Measurements from ENCODE around the gene TBCA.
A peak's percentile ranks its signal among the peaks of the same experiment; 100 is the strongest.
"Not testable (repeated sequence)": the region's sequence is repeated elsewhere in the genome, so short reads cannot be mapped to it uniquely, and the experiment has no call there.

Gene TBCA

DNA sequence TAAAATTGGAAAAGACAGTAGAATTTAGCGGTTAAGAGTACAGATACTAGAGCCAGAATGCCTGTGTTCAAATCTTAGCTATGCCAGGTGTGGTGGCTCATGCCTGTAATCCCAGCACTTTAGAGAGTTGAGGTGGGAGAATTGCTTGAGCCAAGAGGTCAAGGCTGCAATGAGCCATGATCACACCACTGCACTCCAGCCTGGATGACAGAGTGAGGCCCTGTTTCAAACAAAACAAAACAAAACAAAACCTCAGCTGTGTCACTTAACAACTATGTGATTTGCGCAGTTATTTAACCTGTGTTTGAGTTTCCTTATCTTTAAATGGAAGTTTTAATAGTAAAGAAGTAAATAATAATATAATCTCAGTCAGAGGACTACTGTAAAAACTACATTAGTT is 68.3 kb downstream of the TBCA start:
- no peak for DNase-seq

DNA sequence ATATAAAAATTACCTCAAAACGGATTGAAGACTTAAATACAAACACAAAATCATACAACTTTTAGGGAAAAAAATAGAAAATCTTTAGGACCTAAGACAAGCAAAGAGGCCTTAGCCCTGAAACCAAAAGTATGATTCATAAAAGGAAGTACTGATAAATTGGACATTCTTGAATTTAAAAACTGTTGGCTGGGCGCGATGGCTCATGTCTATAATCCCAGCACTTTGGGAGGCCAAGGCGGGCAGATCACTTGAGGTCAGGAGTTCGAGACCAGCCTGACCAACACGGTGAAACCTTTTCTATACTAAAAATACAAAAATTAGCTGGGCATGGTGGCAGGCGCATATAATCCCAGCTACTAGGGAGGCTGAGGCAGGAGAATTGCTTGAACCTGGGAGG is 76.6 kb downstream of the TBCA start:
- not testable (repeated sequence) for DNase-seq

DNA sequence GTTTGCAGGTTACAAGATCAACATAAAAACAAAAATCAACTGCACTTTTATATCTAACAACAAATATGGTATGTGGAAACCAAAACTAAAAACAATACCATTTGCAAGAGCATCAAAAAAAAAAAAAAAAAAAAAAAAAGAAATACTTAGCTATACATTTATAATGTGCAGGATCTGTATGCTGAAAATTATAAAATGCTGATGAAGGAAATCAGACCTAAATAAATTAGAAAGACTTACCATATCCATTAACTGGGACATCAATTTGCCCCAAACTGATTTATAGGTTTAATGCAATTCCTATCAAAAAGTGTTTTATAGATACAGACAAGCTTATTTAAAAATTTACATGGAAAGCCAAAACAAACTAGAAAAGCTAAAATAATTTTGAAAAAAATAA is 77.2 kb downstream of the TBCA start:
- DNase-seq, result no peak

DNA sequence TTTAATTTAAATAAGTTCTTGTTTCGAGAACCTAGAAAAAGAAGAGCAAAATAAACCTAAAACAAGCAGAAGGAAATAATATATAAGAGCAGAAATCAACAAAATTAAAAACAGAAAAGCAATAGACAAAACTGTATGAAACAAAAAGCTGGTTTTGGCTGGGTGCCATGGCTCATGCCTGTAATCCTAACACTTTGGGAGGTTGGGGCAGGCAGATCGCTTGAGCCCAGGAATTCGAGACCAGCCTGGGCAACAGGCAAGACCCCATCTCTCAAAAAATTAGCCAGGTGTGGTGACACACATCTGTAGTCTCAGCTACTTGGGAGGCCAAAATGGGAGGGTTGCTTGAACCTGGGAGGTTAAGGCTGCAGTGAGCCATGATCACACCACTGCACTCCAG is 78.4 kb downstream of the TBCA start:
- DNase-seq, result no peak

DNA sequence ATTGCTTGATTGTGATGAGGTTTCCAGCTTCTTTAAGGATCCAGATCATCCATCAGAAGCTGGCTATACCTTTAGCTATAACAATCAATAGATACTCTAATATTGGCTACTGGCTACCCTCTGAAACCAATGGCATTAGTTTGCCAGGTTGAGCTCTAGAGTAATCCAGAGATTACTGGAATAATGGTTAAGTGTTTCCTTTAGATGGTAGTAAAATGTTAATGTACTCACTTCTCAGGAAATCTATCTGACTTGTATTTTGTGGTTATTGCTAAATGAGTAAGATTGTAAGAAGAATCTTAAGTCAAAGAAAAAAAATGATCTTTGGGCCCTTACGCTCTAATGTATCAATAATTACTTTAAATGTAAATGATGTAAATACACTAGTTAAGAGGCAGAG is 80.0 kb downstream of the TBCA start:
- DNase-seq, result no peak

DNA sequence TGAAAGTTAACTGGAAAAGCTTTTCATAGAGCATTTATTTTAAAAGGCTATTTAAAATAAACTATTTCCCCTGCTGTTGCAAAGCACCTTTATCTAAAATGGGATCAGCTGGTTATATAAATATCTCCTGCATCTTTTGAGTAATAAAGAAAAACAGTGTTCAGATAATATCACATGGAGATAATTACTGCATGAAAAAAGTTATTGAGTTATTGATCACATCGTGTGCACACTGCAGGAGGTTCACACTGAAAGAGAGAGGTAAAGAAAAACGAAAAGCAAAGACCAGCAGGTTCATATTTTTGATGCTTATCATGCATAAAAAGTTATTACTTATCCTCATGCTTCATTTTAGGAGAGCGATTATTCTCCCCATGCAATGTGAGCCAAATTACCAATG is 82.2 kb downstream of the TBCA start:
- peak; percentile 16 for DNase-seq

DNA sequence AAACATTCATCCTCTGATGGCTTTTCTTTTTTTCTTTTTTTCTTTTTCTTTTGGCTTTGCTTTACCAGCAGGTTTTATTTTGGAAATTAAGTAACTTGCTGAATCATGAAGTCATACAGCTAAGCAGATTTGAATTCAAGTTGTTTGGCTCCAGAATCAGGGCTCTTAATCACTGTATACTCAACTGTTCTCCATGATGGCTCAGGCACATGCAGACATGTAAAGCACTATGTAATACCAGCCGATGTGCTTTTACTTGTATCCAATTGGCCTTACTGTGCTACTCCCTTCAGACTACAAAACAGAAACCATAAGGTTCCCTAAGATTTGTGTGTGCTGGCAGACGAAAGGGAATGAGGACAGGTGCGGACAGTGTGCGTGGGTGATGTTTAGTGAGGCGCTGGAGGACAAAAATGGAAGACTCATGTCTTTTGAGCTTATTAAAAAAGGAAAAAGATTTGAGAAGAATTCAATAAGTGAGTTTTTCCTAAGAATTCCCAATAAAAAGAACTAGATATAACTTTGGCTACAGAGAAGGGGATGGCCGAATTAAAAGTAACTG is 92.9 kb downstream of the TBCA start:
- no peak for DNase-seq

DNA sequence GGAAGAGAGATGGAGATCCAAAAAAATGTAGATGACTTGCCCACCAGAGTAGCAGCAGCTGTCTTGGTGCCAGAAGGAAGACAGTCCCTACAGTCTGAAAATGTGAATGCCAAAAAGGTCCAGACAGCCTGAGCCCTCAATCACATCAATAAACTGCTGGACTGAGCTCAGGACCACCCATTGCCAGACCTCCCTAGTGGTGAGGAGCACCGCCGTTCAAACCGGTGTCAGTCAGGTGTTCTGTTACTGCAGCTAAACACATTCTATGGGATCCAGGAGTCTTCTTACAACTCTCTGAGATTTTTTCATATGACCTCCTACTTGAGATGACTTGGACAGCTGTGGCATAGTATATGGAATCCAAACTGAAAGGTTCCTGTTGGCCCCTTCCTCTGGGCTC is 105.6 kb downstream of the TBCA start:
- DNase-seq, result no peak

DNA sequence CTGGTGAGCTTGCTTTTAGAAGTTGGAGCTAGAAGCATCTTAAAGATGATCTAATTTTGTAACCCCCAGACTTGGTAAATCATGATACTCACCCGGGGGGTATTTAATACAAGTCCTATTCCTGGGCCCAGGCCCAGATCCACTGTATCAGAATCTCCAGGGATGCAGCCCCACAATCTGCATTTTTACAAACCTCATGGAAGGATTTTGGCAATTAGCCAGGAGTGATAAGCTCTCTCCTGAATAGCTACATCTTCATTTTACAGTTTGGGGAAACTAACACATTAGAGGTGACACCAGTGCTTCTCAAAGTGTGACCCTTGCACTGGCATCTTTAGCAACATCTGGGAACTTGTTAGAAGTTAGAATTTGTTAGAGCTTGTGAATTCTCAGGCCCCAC is 106.5 kb downstream of the TBCA start:
- DNase-seq, result peak; percentile 25

DNA sequence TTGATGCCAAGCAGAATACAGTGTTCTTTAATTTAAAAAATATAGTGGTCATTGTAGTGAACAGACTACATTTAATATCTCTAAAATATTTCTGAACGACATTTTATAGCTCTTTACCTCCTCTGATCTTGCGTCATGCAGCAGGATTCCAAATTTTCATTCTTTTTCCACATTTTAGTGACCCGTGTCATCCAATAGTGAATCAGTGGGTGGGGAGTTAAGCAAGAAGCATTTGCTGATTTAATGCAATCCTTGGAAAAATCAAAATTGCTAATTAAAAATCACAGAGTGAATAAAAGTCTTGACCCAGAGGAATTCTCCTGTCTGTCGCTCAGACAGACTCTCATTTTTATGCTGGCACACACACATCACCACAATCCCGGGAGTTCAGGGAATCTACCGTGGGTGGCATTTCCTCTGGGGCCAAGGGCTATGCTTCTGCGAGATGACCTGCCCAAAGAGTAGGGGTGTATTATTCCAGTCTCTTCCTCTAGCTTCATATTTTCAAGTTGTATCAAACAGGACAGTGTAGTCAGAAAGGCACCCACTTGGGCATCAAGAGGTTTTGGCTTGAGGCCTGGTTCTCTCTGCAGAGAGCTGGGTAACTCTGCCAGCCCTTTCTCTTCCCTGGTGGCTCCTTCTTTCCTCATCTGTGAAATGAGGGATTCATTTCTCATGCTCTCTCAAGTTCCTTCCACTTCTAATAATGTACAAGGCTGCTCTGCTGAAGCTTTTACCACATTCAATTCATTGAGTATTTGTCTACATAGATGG is 112.9 kb downstream of the TBCA start:
- DNase-seq, result no peak

DNA sequence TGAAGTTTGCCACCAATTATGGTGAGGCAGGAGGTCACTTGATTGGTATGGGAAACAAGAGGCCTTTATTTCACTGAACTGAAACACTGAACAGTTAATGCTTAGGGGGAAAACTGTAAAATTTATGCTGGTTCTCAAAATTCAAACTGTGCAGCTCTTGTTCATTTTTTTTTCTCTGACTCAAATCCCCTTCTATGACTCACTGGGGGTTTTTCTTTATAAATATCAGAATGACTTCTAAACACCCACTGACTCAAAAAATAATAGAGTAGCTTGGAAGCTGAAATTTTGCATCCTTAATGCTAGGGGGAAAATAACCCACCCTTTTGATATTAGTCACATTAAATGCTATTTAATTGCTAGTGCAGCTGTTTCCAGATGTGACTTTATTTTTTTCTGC is 113.5 kb downstream of the TBCA start:
- DNase-seq, result no peak

DNA sequence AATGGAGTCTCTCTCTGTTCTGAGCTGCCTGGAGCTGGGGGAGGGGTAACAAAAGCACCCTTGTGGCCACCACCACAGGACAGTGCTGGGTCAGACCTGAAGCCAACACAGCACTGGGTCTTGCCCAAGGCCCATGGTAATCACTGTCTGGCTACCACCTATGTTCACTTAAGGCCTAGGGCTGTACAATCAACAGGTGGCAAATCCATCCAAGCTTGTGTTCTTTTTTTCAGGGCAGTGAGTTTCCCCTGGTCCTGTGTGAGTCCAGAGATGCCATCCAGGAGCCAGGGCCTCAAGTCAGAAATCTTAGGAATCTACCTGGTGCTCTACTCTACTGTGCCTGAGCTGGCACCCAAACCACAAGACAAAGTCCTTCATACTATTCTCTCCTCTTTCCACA is 117.5 kb downstream of the TBCA start:
- no peak for DNase-seq

DNA sequence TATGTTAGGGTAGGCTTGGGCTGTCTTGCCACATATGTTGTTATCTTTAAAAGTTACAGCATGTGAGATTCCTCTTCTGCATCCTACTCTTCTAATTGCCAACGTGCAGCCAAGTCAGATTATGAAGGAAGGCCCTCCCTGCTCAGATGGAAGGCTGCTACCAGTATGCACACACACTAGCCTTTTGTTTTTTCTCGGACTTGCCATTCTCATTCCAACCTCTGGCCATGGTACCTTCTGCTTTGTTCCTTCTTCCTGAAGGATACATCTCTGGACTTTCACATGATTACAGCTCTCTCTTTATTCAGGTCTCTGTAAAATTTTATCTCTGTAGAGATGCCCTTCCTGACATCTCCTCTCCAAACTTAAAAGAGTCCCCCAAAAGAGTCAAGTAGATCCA is 124.8 kb downstream of the TBCA start:
- DNase-seq, result no peak

DNA sequence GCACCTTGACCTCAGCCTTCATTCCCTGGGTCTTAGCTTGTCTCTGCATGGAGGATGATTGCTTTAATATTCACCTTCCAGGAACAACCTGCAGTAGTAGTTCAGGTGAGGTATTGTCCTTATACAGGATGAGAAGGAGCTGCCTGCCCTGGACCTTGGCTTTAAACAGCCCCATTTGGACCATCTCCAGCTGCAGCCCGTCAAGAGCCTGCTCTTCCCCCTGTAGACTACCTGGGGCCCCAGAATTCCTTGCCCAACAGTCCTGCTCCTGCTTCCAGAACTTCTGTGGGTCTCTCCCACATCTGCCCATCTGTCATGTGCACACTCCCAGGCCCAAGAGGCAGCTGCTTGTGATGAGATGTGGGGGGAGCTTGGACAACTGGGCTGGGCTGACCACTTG is 125.5 kb downstream of the TBCA start:
- no peak for DNase-seq

DNA sequence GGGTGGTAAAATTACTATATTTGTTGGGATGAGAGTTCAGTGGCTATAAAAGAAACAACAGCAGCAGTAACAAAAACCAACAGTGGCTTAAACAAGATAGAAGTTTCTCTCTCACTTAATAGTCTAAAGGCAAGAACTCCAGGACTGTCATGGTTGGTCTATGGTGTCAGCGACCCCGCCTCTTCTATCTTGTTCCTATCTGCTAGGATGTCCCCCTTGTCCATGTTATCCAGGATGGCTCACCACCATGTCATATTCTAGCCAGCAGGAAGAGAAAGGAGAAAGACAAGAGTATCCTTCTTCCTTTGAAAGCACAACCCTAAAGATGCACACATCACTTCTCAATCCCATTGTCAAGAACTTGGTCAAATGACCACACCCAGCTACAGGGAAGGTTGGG is 126.4 kb downstream of the TBCA start:
- DNase-seq, result no peak

DNA sequence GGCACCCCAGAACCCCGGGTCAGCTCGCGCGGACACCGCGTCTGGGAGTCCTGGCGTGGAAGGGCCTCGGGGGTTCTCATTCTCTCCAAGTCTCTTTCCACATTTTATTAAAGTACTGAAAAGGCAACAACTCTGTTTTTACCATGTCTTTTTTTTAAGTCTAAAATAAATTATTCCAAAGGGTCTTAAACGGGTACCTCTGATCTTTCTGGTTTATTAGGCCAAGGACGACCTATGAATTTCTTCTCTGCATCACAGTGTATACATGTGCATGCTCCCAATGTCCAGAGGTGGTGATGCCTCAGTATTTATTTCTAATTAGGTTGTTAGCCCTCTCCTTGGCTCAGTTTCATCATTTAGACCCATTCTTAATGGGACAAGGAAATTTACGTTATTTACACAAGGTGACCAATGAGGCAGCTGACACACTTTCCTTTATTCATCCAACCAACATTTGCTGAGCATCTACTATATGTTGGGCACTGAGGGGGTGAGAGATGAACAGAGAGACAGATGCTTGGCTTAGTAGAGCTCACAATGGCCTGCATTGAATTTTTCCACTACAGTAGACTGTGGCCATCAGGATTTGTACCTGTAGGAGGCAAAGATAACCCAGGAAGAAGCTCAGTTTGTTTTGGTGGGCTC is 130.0 kb downstream of the TBCA start:
- DNase-seq, result no peak

DNA sequence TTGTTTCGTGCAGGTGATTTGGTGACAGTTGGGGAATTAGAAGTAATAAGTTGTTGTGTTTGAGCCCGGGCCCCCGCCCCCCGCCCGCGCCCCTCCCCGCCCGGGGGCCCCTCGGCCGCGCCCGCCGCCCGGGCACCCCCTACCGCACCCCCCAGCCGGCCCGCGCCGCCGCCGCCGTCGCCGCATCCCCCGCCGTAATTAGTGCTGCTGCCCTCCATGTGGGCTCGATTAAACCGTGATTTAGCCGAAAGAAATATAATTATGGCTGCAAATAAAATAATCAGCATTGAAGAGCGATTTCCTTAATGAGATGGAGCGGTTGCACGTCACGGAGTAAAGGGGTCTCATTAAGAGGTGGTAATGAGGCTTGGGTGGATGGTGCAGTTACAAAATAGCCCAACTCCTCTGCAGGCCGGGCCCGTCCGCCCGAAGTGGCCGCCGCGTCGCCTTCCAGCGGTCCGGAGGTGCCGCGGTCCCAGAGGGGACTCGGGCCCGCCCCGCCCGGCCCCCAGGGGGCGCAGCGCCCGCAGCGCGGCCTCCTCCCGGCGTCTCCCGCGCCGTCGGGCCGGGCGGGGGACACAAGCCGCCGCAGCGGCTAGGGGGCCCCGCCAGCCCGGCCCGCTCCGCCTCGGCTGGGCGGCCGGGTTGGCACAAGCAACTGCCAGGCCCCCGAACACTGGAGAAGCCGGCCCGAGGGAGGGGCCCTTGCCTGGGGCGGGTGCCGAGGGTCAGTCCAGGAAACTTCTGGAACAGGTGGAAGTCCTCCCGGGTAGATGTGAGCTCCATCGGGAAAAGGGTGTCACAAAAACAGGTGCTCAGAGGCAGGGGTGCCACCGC is 130.8 kb downstream of the TBCA start:
- no peak for DNase-seq

DNA sequence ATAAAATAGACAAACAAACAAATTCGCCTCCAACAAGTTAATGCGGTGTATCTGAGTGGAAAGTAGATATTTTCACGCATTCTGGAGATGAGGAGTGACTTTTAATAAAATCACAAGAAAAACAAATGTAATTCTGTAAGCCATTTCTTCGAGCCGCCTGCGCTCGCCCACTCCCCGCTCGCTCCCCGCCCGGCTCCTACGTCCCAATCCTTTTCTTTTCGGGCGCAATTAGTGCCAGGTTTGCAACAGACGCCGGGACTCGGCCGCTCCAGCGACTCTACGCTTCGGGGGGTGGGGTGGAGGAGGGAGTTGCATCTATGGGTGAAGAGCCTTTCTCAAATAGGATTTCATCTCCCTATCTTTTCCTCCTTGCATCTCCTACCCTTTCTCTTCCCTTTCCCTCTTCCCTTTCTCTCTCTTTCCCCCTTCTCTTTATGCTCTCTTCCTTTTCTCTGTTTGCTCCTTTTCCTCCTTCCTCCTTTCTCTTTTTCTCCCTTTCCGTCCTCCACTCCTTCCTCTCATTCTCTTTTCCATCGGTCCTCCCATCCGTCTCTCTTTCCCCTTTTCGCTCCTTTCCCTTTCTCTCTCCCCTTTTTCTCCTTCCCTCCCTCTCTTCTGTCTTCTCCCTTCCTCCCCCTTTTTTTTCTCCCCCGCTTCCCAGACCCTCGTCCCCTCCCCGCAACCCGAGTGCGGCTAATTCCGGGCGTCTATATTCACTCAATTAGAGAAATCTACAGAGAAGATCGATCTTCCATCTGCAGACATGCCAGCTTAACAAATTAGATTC is 131.6 kb downstream of the TBCA start:
- DNase-seq, result peak; percentile 12

DNA sequence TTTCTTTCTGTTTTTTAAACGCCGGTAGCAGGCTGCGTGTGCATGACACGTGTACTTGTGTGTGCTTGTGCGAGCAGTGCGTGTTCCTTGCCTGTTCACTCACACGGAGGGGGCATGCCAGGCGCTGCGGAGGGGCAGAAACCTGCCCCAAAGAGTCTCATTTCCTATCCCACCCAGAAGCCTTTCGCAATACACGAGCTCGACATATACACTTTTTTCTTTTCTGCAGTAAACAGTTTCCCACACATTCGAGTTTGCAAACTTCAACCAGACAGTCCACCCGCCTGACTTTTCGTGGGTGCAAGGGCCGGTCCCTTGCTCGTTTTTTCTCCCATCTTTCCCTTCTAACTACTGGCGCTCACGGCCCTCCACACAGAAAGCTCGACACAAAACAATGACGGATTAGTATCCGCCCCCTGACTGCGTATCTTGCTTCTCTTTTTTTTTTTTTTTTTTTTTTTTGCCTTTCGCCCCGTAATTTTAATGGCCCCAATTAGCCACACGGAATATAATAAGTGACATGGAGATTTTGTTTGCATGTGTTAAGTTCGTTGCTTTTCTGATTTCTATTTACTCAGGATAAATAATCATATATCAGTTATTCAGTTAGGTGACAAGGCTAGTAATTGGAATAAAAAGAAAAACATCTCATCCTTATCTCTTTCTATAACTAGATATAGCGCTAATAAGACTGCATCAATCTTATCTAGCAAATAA is 132.3 kb downstream of the TBCA start:
- DNase-seq, result peak; percentile 41

DNA sequence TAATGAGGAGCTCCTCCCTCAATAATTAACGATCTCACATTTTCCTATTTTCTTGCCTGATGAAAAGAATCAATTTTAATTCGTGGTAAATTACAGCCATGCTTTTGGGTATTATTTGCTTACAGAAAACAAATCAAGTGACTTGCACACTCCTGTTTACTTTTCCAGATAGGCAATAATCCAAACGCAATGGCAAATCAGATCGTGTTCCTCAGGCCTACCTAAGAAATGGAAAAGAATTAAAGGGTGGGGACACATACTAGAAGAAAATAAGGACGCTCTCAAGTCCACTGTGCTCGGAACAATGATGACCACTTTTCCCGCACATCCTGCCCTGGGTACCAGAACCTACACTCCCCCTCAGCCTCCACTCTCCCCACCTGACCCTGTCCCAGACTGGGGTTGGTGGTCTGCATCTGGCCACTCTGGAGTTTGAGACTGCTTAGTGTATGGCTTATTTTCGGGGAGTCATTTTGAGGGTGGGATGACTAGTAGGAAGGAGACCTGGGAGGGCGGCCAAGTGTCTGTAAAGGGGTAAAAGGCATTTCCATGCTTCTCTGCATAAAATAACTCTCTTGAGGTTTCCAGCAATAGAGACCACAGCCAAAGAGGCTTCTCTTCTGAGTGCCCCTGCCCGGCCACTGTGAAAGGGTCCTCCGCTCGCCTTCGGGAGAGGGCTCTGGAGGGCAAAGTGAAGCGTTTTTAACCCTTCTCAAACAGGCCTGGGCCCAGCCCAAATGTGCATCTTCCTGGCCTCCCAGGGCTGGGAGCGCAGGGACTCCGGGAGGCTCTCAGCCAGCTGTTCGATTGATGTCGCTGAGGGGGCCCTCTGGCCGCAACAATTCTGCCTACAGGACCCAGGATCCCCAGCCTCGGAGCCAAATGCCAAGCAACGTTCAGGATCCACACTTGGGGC is 133.1 kb downstream of the TBCA start:
- DNase-seq, result no peak
